ENCODE measurements around the gene MEPE. TPM values are rescaled to one million over a fixed set of nuclear protein-coding genes. Genes with fewer than 3 reads are reported as not detected.

Gene MEPE
- total and polyA plus RNA-seq, 12 donors = not detected

DNA sequence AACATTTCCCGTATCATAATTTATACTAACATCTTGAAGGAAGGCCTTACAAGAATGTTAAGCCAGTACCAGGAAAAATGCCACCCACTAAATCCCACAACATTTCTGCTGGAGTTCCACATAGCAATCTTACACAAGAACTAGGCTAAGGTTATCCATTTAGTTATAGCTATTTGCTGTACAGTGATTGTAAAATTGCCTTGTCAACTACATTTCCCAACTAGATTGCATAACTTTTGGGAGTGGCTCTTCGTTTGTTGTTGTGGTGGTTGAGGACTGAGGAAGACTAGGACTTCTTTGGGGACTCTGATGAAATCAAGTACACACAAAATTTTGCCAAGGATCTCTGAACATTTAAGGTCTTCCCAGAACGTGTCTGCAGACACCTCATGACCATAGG lies 25.4 kb upstream of the MEPE start:
- Histone ChIP-seq H3K27ac (no peak overlapping the region), H3K36me3 (replicated peaks in 1 of 2) (no peaks in the 10 kb centered on the region), H3K4me3 (no peak overlapping the region), H3K27me3 (no peaks in the 10 kb centered on the region), H3K9me3 (replicated peaks in 1 of 3) (no peaks in the 10 kb centered on the region), H3K4me1 (replicated peaks in 1 of 2) (no peaks in the 10 kb centered on the region)
- TF ChIP-seq CTCF (IDR thresholded peaks at IDR 0.05) (no peak), POLR2A (IDR thresholded peaks at IDR 0.05) (no peak)
- DNase-seq = no peak
- intact Hi-C loops (cut with DNase I) = no loop called here
- 68 to 74% (median 70%) methylated on average over 3 of the region's 3 CpGs for WGBS, 4 donors

DNA sequence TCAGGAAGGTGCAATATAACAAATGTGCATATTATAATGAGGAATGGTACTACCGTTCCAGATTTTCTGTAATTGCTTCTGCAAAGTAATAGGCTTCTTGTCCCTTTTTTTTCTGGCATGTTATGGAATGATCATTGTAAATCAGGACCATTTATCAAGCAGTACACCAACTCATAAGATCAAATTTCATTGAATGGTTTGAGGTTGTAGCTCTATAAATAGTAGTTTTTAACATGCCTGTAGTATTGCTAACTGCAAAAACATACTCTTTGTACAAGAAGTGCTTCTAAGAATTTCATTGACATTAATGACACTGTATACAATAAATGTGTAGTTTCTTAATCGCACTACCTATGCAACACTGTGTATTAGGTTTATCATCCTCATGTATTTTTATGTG lies 20.8 kb upstream of the MEPE start:
- Histone ChIP-seq H3K4me1 (replicated peaks in 1 of 2) (no peaks in the 10 kb centered on the region), H3K4me3 (no peak overlapping the region), H3K27ac (no peak overlapping the region), H3K36me3 (replicated peaks in 1 of 2) (no peaks in the 10 kb centered on the region), H3K27me3 (no peaks in the 10 kb centered on the region), H3K9me3 (replicated peaks in 1 of 3) (no peaks in the 10 kb centered on the region)
- TF ChIP-seq POLR2A (IDR thresholded peaks at IDR 0.05) (no peak), CTCF (IDR thresholded peaks at IDR 0.05) (no peak)
- 63 to 97% (median 88%) methylated on average over 2 of the region's 2 CpGs for WGBS, 4 donors
- intact Hi-C loops (cut with DNase I) = no loop called here
- DNase-seq = no peak

GRCh38 chr4:87819281-87819919 lies 13.4 kb upstream of the MEPE start:
- TF ChIP-seq CTCF (IDR thresholded peaks at IDR 0.05) (no peak), POLR2A (IDR thresholded peaks at IDR 0.05) (no peak)
- no peak for DNase-seq
- no peak overlapping the region for H3K4me3 ChIP-seq
- intact Hi-C loops (cut with DNase I) = no loop called here
- H3K27ac ChIP-seq = no peak overlapping the region
- 68 to 85% (median 82%) methylated on average over 6 to 8 of the region's 8 CpGs for WGBS, 4 donors
- no peaks in the 10 kb centered on the region for H3K27me3 ChIP-seq
- H3K9me3 ChIP-seq (replicated peaks in 1 of 3) = no peaks in the 10 kb centered on the region
- H3K4me1 ChIP-seq (replicated peaks in 1 of 2) = no peaks in the 10 kb centered on the region
- no peaks in the 10 kb centered on the region for H3K36me3 ChIP-seq (replicated peaks in 1 of 2)

DNA sequence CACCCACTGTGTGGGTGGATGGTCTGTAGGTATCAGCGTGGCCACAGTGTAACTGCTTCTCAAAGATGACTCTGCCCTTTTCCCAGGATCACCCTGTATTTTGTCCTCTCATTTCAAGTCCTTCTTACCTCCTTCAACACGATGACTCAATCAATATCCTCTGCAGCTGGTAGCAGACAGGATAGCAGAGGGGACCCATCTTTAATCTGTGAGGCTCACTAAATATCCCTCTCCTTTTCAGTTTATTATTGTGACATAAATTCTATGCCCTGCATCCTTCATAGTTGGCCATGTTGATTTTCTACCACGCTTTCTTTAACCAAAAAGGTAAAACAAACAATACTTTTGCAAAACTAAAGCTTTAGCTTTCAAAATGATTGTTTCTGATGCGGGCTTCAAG lies 9.6 kb upstream of the MEPE start:
- Histone ChIP-seq H3K9me3 (replicated peaks in 1 of 3) (no peaks in the 10 kb centered on the region), H3K27ac (no peak overlapping the region), H3K4me3 (no peak overlapping the region), H3K27me3 (no peaks in the 10 kb centered on the region), H3K4me1 (replicated peaks in 1 of 2) (no peaks in the 10 kb centered on the region), H3K36me3 (replicated peaks in 1 of 2) (no peaks in the 10 kb centered on the region)
- DNase-seq = no peak
- TF ChIP-seq POLR2A (IDR thresholded peaks at IDR 0.05) = no peak
- no peak for TF ChIP-seq CTCF (IDR thresholded peaks at IDR 0.05)
- intact Hi-C loops (cut with DNase I) = no loop called here
- WGBS, 4 donors = 75 to 87% (median 82%) methylated on average over 4 of the region's 4 CpGs

Measured in adrenal gland (tissue), 12 donors.